Glutamatergic neuron (in vitro differentiated cells): ENCODE data around the gene ZNF281. TPM values are rescaled to one million over a fixed set of nuclear protein-coding genes. Genes with fewer than 3 reads are reported as not detected.

Experiments
- DNase-seq: peaks from one replicate; pipeline ENCODE4 v3.0.0; 2022
- H3K27ac Mint-ChIP-seq: one replicate; pipeline ENCODE4 v1.8.0; 2020; ENCODE audit warnings: mild to moderate bottlenecking, mixed read lengths, inconsistent platforms; ENCODE audit not compliant: unreplicated experiment
- H3K27me3 Mint-ChIP-seq: one replicate; pipeline ENCODE4 v1.8.0; 2020; ENCODE audit warnings: mild to moderate bottlenecking, moderate library complexity, mixed read lengths, inconsistent platforms; ENCODE audit not compliant: unreplicated experiment
- H3K36me3 Mint-ChIP-seq: one replicate; pipeline ENCODE4 v1.8.0; 2020; ENCODE audit warnings: mild to moderate bottlenecking, mixed read lengths, inconsistent platforms; ENCODE audit not compliant: unreplicated experiment
- H3K4me1 Mint-ChIP-seq: one replicate; pipeline ENCODE4 v1.8.0; 2020; ENCODE audit warnings: mild to moderate bottlenecking, low read depth, mixed read lengths, inconsistent platforms; ENCODE audit not compliant: unreplicated experiment
- H3K4me3 Mint-ChIP-seq: one replicate; pipeline ENCODE4 v1.8.0; 2020; ENCODE audit warnings: mild to moderate bottlenecking, mixed read lengths, inconsistent platforms; ENCODE audit not compliant: unreplicated experiment
- H3K9me3 Mint-ChIP-seq: one replicate; pipeline ENCODE4 v1.8.0; 2020; ENCODE audit warnings: mild to moderate bottlenecking, moderate library complexity, mixed read lengths, inconsistent platforms; ENCODE audit not compliant: unreplicated experiment
- total RNA-seq: library from RNA; stranded (reverse); fragmentation: NEBNext Ultra II Directional; extraction: Animal tissue kit (Norgen Biotek cat#: 25700); gene quantifications from one replicate; pipeline ENCODE4 v1.2.1, GENCODE V29; 2021; ENCODE audit not compliant: unreplicated experiment
- TF ChIP-seq, protein P1 (sequence below): fragments of 200-600 bp; sonication (generic); IDR thresholded peaks from one replicate; pipeline ENCODE4 v1.5.0; 2021; ENCODE audit not compliant: partially characterized antibody, unreplicated experiment

The ZNF281 gene
- total RNA-seq, 1 donor from 2014 or later = 32.2 TPM

DNA sequence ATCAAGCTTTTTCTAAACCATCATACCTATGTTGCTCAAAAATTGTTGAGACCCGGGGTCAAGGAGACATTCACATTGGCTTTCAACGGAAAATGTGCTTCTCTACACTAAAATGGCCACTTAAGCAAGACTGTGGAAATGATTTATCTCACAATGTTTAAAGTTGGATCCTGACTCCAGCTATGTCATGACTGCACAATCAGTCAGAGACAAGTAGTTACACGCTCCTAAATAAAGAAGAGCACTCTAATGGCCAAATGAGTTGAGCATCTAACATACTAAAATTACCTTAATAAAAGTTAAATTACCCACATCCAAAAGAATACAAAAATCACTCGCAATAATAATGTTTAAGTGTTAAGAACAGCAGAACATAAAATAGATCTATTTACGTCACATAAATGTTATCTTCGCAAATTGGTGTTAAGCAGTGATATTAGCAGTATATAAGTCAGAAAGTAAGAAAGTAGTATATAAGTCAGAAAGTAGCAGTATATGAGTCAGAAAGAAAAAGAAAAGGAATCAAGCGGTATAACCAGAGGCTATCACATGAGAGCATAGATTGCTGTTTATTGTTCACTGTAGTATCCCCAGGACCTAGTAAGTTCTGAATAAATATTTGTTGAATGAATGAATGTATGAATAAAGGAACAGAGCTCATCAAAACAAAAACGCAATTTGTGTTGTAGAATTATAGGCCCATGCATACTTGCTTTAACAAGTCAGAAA is 28.4 kb downstream of the ZNF281 start:
- no peak overlapping the region for H3K4me3 Mint-ChIP-seq
- H3K4me1 Mint-ChIP-seq = no peaks in the 10 kb centered on the region
- DNase-seq = no peak
- TF ChIP-seq, protein P1, sequence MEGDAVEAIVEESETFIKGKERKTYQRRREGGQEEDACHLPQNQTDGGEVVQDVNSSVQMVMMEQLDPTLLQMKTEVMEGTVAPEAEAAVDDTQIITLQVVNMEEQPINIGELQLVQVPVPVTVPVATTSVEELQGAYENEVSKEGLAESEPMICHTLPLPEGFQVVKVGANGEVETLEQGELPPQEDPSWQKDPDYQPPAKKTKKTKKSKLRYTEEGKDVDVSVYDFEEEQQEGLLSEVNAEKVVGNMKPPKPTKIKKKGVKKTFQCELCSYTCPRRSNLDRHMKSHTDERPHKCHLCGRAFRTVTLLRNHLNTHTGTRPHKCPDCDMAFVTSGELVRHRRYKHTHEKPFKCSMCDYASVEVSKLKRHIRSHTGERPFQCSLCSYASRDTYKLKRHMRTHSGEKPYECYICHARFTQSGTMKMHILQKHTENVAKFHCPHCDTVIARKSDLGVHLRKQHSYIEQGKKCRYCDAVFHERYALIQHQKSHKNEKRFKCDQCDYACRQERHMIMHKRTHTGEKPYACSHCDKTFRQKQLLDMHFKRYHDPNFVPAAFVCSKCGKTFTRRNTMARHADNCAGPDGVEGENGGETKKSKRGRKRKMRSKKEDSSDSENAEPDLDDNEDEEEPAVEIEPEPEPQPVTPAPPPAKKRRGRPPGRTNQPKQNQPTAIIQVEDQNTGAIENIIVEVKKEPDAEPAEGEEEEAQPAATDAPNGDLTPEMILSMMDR = no peak
- no peaks in the 10 kb centered on the region for H3K27me3 Mint-ChIP-seq
- no peaks in the 10 kb centered on the region for H3K36me3 Mint-ChIP-seq
- no peak overlapping the region for H3K27ac Mint-ChIP-seq
- no peaks in the 10 kb centered on the region for H3K9me3 Mint-ChIP-seq

DNA sequence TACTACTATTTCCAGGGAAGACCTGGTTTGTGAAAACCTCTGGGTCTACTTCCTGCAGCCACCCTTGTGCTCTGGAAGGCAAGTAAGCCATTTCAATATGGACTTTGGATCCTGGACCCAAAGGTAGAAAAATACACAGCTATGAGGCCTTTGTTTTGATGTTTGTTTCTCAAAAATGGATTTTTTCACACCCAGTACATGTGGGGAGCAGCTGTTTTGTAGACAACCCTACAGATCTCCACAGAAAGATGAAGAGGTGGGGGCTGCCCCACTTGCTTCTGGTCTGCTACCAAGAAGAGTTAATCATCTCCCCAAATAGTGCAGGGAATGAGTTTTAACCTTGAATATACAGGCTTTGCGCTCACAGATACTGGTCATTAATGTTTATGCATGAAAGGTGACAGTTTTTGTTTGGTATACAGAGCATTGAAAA is 29.2 kb downstream of the ZNF281 start:
- no peak overlapping the region for H3K4me3 Mint-ChIP-seq
- H3K36me3 Mint-ChIP-seq = no peaks in the 10 kb centered on the region
- no peak overlapping the region for H3K27ac Mint-ChIP-seq
- H3K27me3 Mint-ChIP-seq = no peaks in the 10 kb centered on the region
- H3K9me3 Mint-ChIP-seq = no peaks in the 10 kb centered on the region
- TF ChIP-seq, protein P1 = no peak
- DNase-seq = no peak
- H3K4me1 Mint-ChIP-seq = no peaks in the 10 kb centered on the region

DNA sequence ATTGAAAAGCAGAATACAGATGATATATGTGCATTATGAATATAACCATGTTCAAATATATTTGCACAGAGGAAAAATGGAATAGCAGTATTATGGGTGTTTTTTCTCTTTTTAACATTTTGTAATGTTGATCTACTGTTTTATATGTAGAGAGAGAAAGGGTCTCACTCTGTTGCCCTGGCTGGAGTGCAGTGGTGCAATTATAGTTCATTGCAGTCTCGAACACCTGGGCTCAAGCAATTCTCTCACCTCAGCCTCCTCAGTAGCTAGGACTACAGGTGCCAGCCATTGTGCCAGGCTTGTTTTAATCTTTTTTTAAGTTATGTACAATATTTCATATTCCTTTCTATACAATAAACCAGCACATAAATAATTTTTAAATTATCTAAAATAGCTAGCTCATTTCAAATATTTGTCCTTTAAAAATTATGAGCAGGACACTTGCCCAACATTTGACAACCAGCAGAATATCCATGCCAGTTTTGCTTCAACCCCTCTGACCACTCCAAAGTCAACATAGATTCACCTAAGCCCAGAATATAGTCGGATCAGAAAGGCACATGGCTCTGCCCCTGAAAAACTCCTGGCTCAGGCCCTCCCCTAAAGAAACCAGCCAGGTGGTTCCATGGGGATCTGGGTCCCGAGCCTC is 29.8 kb downstream of the ZNF281 start:
- TF ChIP-seq, protein P1 = no peak
- H3K27ac Mint-ChIP-seq = no peak overlapping the region
- no peak for DNase-seq
- no peaks in the 10 kb centered on the region for H3K36me3 Mint-ChIP-seq
- no peaks in the 10 kb centered on the region for H3K9me3 Mint-ChIP-seq
- no peak overlapping the region for H3K4me3 Mint-ChIP-seq
- H3K4me1 Mint-ChIP-seq = no peaks in the 10 kb centered on the region
- H3K27me3 Mint-ChIP-seq = no peaks in the 10 kb centered on the region

DNA sequence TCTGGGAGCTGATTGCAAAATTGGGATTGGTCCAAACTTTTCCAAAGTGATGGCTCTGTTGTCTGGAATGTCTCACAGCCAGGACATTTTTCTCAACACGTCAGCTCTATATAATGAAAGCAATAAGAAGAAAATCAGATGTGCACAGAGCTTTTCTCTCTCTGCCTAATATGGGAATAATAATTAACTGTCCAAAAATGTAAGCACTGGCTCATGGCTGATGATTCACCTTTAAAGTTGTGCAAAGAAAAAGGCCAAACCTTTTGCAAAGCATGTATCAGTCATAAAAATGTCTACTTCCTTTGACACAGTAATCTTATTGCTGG is 30.4 kb downstream of the ZNF281 start:
- no peak for DNase-seq
- Mint-ChIP-seq H3K27ac (no peak overlapping the region), H3K9me3 (no peaks in the 10 kb centered on the region), H3K4me1 (no peaks in the 10 kb centered on the region), H3K27me3 (no peaks in the 10 kb centered on the region), H3K36me3 (no peaks in the 10 kb centered on the region), H3K4me3 (no peak overlapping the region)
- TF ChIP-seq, protein P1 = no peak

DNA sequence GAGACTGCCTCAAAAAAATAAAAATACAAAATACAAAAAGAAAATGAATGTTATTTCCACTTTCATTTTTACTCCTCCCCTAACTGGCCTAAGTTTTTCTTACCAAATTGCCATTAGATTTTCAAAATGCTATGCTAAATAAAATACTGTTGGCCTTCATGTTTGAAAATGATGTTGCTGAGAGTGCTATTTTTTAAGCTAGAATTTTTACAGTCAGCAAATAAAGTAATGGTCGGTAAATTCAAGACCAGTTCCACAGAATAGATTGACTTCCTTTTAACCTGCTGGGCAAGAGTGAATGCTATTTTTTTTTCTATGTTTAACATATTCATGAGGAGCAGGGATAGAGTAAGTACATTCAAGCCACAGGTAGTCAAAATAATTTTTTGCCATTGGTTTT is 31.7 kb downstream of the ZNF281 start:
- Mint-ChIP-seq H3K4me3 (no peak overlapping the region), H3K36me3 (no peaks in the 10 kb centered on the region), H3K4me1 (peaks cover 2% of the 10 kb centered on the region), H3K27me3 (no peaks in the 10 kb centered on the region), H3K27ac (no peak overlapping the region), H3K9me3 (no peaks in the 10 kb centered on the region)
- no peak for DNase-seq
- TF ChIP-seq, protein P1 = no peak
